NCI-H748 treated with DMSO at 0.1 percent for 48 hours (cell line): ENCODE results near the gene PPP2R1B.
A peak's percentile ranks its signal among the peaks of the same experiment; 100 is the strongest.

ENCODE experiments used
- DNase-seq: peaks from one replicate; lab custom pipeline; 2025; lab: John Stamatoyannopoulos, UW

PPP2R1B gene

DNA sequence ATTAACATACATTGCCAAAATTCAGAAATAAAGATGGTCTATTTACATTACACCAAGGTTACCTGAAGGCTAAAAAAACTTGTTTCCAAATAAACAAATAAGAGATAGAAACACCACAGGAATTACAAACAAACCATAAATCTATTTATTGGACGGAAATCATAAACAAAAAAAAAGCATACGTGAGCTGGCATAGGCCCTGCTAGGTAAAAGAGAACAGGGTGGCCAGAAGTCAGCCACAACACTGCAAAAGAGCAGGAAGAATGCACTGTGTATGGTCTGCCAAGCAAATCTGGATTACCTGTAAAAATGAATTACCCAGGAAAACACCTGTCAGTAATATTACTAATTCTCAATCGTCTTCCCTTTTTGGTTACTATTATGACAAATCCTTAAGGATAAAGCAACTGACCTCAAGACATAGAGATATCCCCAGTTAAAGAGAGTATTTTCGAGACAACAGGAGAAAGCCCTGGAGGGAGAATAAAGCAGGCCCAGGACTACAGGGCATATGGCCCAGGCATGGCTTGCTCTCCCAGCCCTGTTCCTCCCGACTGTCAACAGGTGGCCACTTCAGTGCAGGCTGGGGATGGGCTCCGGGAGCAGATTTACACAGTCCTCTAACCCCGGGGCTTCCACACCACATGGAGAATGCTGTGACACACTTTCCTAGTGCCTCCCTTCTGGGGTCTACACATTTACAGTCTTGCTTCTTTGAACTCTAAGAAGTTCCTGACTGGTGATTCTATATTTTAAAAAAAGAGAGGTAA is 18.0 kb downstream of the PPP2R1B start:
- no peak for DNase-seq

DNA sequence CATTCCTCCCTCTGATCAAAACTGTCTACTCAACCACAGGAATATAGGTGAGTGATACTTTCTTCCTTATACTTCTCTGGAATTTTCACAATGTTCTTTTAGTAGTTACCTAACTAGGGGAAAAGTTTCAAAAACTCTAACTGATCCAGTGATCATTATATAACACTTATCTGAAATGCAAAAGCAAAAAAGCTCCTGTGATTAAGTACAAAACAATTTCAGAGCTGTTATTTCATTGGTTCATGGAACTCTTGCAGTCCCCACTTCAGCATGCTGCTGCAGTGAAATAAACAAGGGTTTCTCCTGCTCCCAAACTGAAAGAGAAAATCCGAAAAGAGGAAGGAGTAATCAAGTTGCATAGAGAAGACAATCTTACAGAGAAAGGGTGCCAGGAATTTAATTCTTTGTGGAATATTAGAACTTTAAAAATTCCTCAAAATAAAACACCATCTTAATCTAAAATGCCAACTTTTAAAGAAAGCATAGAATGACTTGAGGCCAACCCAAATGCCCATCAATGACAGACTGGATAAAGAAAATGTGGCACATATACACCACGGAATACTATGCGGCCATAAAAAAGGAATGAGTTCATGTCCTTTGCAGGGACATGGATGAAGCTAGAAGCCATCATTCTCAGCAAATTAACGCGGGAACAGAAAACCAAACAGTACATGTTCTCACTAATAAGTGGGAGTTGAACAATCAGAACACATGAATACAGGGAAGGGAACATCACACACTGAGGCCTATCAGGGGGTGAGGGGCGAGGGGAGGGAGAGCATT is 20.3 kb downstream of the PPP2R1B start:
- DNase-seq: no peak

DNA sequence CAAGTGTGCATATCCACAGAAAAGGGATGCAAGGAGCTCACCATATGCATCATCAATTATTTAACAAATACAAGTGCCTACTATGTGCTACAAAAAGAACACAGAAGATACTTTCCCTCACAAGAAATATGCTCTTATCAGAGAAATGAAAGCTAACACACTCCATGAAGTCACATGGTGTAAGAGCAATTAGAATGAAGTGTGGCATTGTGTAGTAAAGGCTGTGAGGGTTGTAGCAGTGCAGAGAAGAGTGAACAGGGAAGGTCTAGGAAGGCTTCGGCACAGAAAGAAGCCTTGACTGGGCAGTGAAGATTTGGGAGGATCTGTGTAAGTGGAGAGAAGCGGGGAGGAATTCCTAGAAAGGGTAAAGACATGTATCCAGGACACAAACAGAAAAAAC is 22.5 kb downstream of the PPP2R1B start:
- DNase-seq: no peak

DNA sequence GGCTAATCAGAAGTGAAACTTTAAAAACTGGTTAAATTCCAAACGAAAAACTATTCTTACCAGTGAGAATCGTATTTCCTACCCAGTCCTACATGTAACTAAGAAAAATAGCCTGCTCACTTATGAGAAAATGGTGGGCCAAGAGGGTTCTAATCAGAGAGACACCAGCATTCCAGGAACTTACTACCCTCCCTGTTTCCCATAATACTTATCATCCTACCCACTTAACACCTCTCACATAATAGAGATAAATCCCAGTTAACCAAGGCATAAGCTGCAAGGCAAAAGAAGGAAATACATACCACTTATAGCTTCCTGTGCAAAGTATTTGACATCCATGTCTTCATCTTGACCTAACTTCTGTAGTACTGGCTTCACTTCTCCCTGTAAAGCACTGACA is 24.4 kb downstream of the PPP2R1B start:
- DNase-seq: no peak

DNA sequence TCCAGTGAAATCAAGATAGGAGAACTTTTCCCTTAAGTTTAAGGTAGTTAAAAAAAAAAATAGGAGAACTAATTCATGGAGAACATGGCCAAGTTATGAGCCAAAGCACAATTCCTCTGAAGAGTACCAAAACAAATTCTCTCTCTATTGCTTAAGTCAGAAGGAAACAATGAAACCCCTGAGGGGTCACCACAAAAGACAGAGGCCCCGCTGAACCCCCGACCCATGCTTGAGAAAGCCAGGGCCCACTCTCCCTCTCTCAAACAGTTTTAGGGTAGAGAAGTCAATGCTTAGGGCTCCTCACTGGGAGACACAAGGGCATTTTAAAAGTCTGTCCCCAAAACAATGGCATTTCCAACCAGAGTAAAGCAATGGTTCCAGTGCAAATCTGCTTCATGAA is 26.9 kb downstream of the PPP2R1B start:
- DNase-seq: no peak

DNA sequence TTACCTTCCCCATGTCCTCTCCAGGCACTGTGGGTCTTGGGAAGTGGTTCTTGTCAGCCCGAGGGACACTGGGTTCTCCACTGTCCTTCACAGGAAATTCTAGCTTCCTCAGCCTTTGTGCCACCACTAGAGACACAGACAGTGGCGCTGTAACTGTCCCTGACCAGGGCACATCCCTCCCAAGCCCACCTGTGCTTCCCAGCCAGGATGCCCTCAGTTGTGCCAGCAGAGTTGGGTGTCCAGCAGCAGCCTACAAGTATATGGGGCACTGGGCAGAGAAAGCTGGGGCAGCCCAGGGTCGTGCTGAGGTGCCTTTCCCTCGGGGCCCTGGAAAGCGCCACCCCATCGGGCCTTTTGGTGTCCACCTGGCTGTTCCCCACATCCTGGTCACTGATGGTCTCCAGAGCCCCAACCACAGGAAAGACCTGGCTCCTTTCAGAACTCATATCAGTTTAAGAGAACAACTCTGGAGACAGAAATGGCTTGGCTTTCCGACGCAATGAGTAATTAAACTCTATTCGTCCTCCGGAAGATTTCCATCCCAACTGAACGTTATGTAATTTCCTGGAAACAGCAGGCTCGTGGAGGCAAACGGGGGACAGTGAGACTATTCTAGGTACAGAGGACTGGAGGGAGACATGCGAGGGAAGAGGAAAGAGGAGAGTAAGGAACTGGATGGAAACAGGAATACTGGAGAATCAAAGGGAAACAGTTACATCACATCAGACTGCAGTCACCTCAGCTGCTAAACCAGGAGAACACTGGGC is 28.6 kb downstream of the PPP2R1B start:
- no peak for DNase-seq

GRCh38 chr11:111736621-111737443 is 29.4 kb downstream of the PPP2R1B start:
- DNase-seq: no peak

DNA sequence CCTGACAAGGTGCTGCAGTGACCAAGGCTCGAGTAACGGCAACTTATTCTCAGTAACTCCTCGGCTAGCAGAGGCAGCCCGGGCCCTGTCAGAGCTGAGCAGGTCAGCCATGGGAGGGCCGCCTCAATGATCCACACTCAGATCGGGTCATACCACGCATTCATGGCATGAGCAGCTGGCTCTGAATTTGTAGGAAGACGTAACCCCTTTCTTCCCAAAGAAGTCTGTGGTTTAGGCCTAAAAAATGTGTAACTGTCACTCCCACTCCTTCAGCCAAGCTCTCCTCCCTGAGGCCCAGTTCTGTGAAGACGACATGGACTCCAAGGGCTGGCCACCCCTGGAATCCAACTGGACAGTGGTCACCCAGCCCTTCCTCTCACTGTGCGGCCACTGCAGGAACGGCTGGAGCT is 30.0 kb downstream of the PPP2R1B start:
- DNase-seq: no peak

- DNase-seq: peak; percentile 16
Measured at GRCh38 chr11:111735262-111736116, 30.7 kb downstream of the PPP2R1B start.

DNA sequence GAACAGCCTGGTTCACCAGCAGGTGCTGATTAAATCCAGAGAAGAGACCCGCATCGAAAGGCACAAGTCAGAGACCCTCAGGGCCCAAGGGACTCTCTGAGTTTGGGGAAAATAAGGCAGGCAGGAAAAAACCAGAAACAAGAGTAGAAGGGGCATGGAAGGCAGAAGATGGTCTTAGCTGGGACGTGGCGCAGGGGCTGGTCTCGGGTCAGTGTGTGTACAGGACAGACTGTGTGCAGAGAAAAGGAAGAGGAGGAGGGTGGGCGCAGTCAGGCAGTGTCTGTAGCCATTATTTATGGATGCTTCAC is 31.3 kb downstream of the PPP2R1B start:
- no peak for DNase-seq

DNA sequence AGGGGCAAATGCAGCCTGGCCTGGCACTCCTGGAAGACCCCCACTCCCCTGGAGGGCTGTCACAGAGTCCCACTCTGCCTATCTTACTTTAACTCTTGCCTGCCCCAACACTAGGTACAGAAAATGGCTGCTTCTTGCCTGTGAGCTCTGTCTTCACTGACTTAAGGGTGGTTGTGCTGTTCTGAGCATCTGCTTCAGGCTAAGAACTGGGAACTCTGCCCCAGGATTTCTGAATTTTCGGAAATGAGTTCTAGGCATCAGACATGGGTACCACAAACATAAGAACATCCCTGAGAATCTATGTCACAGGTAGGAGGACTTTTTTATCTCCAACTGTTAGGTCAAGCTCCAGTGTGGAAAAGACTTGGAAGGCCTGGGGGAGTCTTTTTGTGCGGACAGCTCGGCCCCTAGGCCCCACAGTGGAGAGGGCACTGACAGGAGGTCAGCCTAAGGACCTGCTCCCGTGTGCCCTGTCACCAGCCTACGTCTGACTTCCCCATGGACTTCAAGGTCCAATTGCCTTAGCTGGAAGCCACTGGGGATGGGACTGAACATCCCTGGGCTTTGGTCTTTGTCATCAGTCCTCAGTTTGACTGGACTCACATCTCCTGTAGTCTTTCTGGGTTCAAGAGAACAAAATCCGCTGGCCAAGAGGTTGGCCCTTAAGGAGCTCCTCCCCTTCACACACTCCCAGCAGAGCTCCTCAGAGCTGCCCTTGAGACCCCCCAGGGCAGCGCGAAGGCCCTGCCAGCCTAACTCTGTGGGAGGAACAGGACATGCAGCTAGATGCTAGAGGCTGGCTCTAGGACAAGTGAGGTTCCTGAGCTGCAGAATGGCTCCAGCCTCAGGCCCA is 31.9 kb downstream of the PPP2R1B start:
- no peak for DNase-seq

- DNase-seq: no peak
Measured at GRCh38 chr11:111733611-111734088, 32.5 kb downstream of the PPP2R1B start.

DNA sequence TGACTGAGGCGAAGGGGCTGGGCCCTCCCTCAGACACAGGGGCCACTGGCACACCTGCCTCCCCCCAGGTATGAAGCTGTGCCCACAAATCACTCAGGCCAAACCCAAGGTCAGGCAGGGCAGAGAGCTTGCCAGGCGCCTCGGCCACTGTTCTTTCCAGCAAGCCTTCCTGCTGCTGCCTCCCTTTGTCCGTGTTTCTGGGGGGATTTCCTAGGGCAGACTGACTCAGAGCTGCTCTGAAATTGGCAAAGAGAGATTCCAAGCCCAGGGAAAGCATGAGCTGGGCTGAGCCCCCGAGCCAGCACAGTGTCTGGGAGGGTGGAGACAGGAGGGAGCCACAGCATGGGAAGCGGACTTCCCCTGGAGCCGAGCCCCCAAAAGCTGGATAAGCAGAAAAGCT is 33.2 kb downstream of the PPP2R1B start:
- DNase-seq: no peak

- DNase-seq: no peak
Measured at GRCh38 chr11:111731821-111732220, 34.4 kb downstream of the PPP2R1B start.

DNA sequence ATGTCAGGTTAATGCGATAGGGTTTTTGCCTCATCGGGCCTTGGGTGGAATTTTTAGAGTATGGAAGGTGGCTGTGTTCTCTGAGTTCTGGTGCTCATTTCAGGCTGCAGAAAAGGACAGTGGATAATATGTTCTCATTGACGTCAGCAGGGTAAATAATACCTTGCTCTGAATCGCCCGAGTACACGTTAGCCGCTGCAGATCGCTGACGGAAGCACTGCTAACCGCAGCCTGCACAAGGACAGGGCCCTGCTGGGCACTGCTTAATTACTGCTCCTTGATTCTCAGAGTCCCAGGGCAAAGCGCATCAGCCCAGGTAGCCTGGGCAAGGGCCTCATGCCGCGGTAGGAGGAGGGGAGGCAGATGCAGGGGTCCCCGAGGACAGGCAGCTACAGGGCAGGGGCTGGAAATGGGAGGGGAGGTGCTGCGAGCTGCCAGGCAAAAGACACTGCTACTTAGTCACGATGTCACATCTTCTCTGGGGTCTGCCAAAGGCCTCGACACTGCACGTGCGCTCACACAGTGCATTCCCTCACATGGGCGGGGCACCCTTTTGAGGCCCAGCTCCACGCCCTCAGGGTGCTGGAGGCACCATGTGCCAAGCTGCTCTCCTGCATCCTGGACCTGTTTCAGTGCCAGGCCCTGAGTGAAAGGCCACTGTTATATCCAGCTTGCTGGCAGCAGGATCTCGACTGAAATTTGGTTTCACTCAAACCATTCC is 35.2 kb downstream of the PPP2R1B start:
- DNase-seq: peak; percentile 12

- no peak for DNase-seq
Measured at GRCh38 chr11:111729831-111730311, 36.3 kb downstream of the PPP2R1B start.

- DNase-seq: peak; percentile 10
Measured at GRCh38 chr11:111729071-111729830, 36.9 kb downstream of the PPP2R1B start.

GRCh38 chr11:111727431-111727830 is 38.8 kb downstream of the PPP2R1B start:
- DNase-seq: no peak
